Endothelial cell of umbilical vein (primary cell): Measurements from ENCODE around the gene PARD6G. TPM values are rescaled to one million over a fixed set of nuclear protein-coding genes. Genes with fewer than 3 reads are reported as not detected.

Experiments
- BruUV-seq: library from RNA; stranded (reverse); fragments of 400-500 nt; replicated peaks from 2 replicates; lab custom pipeline; 2021; lab: Mats Ljungman, UMichigan
- CTCF ChIA-PET: fragments of 300-600, 350-600 bp; sonication (Branson Sonifier 250); formaldehyde crosslinking; loops from one replicate; lab custom pipeline; 2021; ENCODE audit warnings: antibody characterized with exemption, inconsistent platforms; lab: Charles Lee
- POLR2A ChIA-PET: fragments of 300-600, 350-600 bp; sonication (Branson Sonifier 250); formaldehyde crosslinking; loops from one replicate; lab custom pipeline; 2021; ENCODE audit warnings: antibody characterized with exemption, inconsistent platforms; lab: Charles Lee
- DNase-seq: peaks from one replicate; pipeline ENCODE4 v3.0.0-alpha.2; 2011; ENCODE audit warnings: low read depth, low spot score
- FAIRE-seq: peaks from 2 replicates; lab custom pipeline; 2011; peaks lifted over from hg19 to GRCh38; lab: Jason Lieb, UNC
- H2AFZ ChIP-seq: 2 replicates; pipeline ENCODE4 v1.6.0; 2012; ENCODE audit warnings: low read depth, low read length, control low read depth, inconsistent platforms
- H3K27ac ChIP-seq: 2 replicates; pipeline ENCODE4 v1.5.1; 2011; ENCODE audit warnings: low read depth, mild to moderate bottlenecking, control low read depth, low read length, moderate library complexity; ENCODE audit not compliant: insufficient read depth
- H3K27me3 ChIP-seq, 2 experiments: 2 replicates each; pipeline versions ENCODE4 v1.6.0 to v1.6.1; 2011; ENCODE audit warnings: low read length in 2 of 2, mixed read lengths in 1 of 2; ENCODE audit not compliant: control insufficient read depth in 2 of 2, insufficient read depth in 2 of 2
- H3K36me3 ChIP-seq, 2 experiments: 2 replicates in 1 of 2; 3 replicates in 1 of 2; pipeline ENCODE4 v1.5.1; 2011; ENCODE audit warnings: low read length in 2 of 2, mild to moderate bottlenecking in 1 of 2, moderate library complexity in 1 of 2; ENCODE audit not compliant: control insufficient read depth in 2 of 2, insufficient read depth in 2 of 2; ENCODE audit errors: extremely low read depth in 1 of 2
- H3K4me1 ChIP-seq: 3 replicates; pipeline ENCODE4 v1.5.1; 2011; ENCODE audit warnings: mild to moderate bottlenecking, low read length; ENCODE audit not compliant: control insufficient read depth, insufficient read depth; ENCODE audit errors: extremely low read depth
- H3K4me2 ChIP-seq: 2 replicates; pipeline ENCODE4 v1.6.1; 2011; ENCODE audit warnings: low read length, control low read depth, mixed read lengths; ENCODE audit not compliant: insufficient read depth
- H3K4me3 ChIP-seq, 3 experiments: fragments of 200-600 bp in 1 of 3; sonication (generic), shearing (Covaris generic) in 1 of 3; replicated peaks in 1 of 3; 2 replicates each; pipeline ENCODE4 v1.5.1; 2011 to 2016; ENCODE audit warnings: control low read depth in 3 of 3, low read length in 3 of 3, mild to moderate bottlenecking in 2 of 3, inconsistent platforms in 1 of 3, low read depth in 1 of 3, moderate library complexity in 1 of 3; ENCODE audit not compliant: insufficient read depth in 1 of 3
- H3K79me2 ChIP-seq: 2 replicates; pipeline ENCODE4 v1.6.0; 2012; ENCODE audit warnings: low read length, inconsistent platforms; ENCODE audit not compliant: control insufficient read depth, insufficient read depth
- H3K9ac ChIP-seq: replicated peaks from 2 replicates; pipeline ENCODE3; 2011; ENCODE audit warnings: low read length, control low read depth; ENCODE audit not compliant: insufficient read depth; ENCODE audit errors: extremely low read depth
- H3K9me1 ChIP-seq: replicated peaks from 3 replicates; pipeline ENCODE4 v1.6.0; 2011; ENCODE audit warnings: mild to moderate bottlenecking, low read length; ENCODE audit not compliant: control insufficient read depth, insufficient read depth; ENCODE audit errors: extremely low read depth
- H3K9me3 ChIP-seq: replicated peaks from 2 replicates; pipeline ENCODE4 v1.5.1; 2012; ENCODE audit warnings: low read length, inconsistent platforms; ENCODE audit not compliant: control insufficient read depth, insufficient read depth
- H4K20me1 ChIP-seq: replicated peaks from 2 replicates; pipeline ENCODE3; 2011; ENCODE audit warnings: mild to moderate bottlenecking, low read length; ENCODE audit not compliant: control insufficient read depth, insufficient read depth; ENCODE audit errors: extremely low read depth
- CTCF ChIP-seq, 2 donors: IDR thresholded peaks; 1 replicate in 1 of 2; 2 replicates in 1 of 2; pipeline ENCODE4 v1.5.1; 2011; ENCODE audit warnings: low read length in 2 of 2, mild to moderate bottlenecking in 2 of 2, moderate library complexity in 2 of 2, control low read depth in 1 of 2, inconsistent platforms in 1 of 2, low read depth in 1 of 2; ENCODE audit not compliant: insufficient read depth in 1 of 2; ENCODE audit errors: extremely low read depth in 1 of 2
- EZH2 ChIP-seq: IDR thresholded peaks from 2 replicates; pipeline ENCODE4 v1.6.1; 2012; ENCODE audit warnings: borderline replicate concordance, low read depth, mild to moderate bottlenecking, moderate library complexity, low read length, inconsistent platforms; ENCODE audit not compliant: severe bottlenecking
- FOS ChIP-seq: IDR thresholded peaks from 2 replicates; pipeline ENCODE4 v1.6.1; 2011; ENCODE audit warnings: mild to moderate bottlenecking, low read length, moderate library complexity, borderline replicate concordance; ENCODE audit not compliant: insufficient read depth
- GATA2 ChIP-seq: IDR thresholded peaks from 2 replicates; pipeline ENCODE4 v1.7.0; 2011; ENCODE audit warnings: low read depth, mild to moderate bottlenecking, moderate library complexity, mixed read lengths, low read length; ENCODE audit not compliant: insufficient read length, insufficient read depth
- JUN ChIP-seq: IDR thresholded peaks from 2 replicates; pipeline ENCODE4 v1.6.1; 2011; ENCODE audit warnings: borderline replicate concordance, low read depth; ENCODE audit not compliant: insufficient read length, insufficient read depth
- MAX ChIP-seq: IDR thresholded peaks from 2 replicates; pipeline ENCODE4 v1.6.1; 2011; ENCODE audit not compliant: insufficient read depth, insufficient read length
- MYC ChIP-seq: IDR thresholded peaks from one replicate; pipeline ENCODE4 v1.6.1; 2011; ENCODE audit warnings: mild to moderate bottlenecking, low read depth, low read length
- POLR2A ChIP-seq: IDR thresholded peaks from 2 replicates; pipeline ENCODE4 v1.6.1; 2012; ENCODE audit warnings: low read depth, mild to moderate bottlenecking, control low read depth, low read length
- POLR2AphosphoS5 ChIP-seq: IDR thresholded peaks from 2 replicates; pipeline ENCODE4 v1.6.1; 2012; ENCODE audit warnings: low read depth, mild to moderate bottlenecking, control low read depth, low read length, moderate library complexity; ENCODE audit not compliant: insufficient read depth
- dilution Hi-C: fragments of 300-500 bp; cut with MboI; formaldehyde crosslinking; loops from one replicate; pipeline ENCODE4 v1.15.0; 2019; ENCODE audit warnings: low sequenced_read_pairs; ENCODE audit not compliant: extremely low pct_ligation_motif_present
- intact Hi-C: fragments of 100-400 bp; cut with micrococcal nuclease; formaldehyde crosslinking; loops from one replicate; pipeline ENCODE4 v1.10.0; 2022
- polyA plus RNA-seq, 4 experiments: library from polyadenylated mRNA; depleted of rRNA in 3 of 4; stranded (reverse) in 3 of 4; unstranded in 1 of 4; fragments of >200 nt; gene quantifications; 2 replicates each; pipeline versions ENCODE4 v1.2.1 to v1.2.3, GENCODE V29; 2011 to 2012; ENCODE audit warnings: missing spikeins in 1 of 4
- total RNA-seq: library from RNA; stranded (reverse); gene quantifications from 2 replicates; pipeline ENCODE4 v1.2.3, GENCODE V29; 2021

The PARD6G gene
- total and polyA plus RNA-seq, 2 donors (not counting 3 experiments of a cell fraction or from before 2014, with no cell fraction given), result 1.2 to 1.8 TPM

GRCh38 chr18:80133124-80133523, 114.2 kb downstream of the PARD6G start:
- peaks cover 10 to 25% of the 10 kb centered on the region in 2 experiments for H3K36me3 ChIP-seq

More at GRCh38 chr18:80133124-80133523, 114.2 kb downstream of the PARD6G start:
- peaks cover 34% of the 10 kb centered on the region for H3K79me2 ChIP-seq
- H3K9ac ChIP-seq, result no peak overlapping the region
- no peak for FAIRE-seq
- H3K27ac ChIP-seq, result no peak overlapping the region
- no peak for TF ChIP-seq JUN
- TF ChIP-seq GATA2, result no peak
- TF ChIP-seq POLR2A, result no peak
- TF ChIP-seq EZH2, result no peak
- TF ChIP-seq MYC, result no peak
- TF ChIP-seq CTCF (IDR thresholded peaks at IDR 0.05; ENCODE audit: extremely low read depth in 1 of 2, insufficient read depth in 1 of 2, low read depth in 1 of 2, low read length in 2 of 2), result no peak
- TF ChIP-seq MAX, result no peak
- TF ChIP-seq FOS, result no peak
- TF ChIP-seq POLR2AphosphoS5, result no peak
- H3K9me3 ChIP-seq, result no peaks in the 10 kb centered on the region
- ChIA-PET POLR2A (no interaction called here), CTCF (no interaction called here)
- no peak overlapping the region for H3K4me2 ChIP-seq
- no peak for DNase-seq
- H3K4me1 ChIP-seq, result no peaks in the 10 kb centered on the region
- H2AFZ ChIP-seq, result no peak overlapping the region
- no peaks in the 10 kb centered on the region for H3K27me3 ChIP-seq
- dilution Hi-C loops (no loop called here), intact Hi-C loops (no loop called here)
- no peak overlapping the region for H3K4me3 ChIP-seq
- H3K9me1 ChIP-seq, result no peaks in the 10 kb centered on the region
- BruUV-seq, result no TSS peak
- H4K20me1 ChIP-seq, result peaks cover 2% of the 10 kb centered on the region
